Uterus (tissue), 2 donors: ENCODE results near the gene ASAP3.

Source experiments
- POLR2A ChIP-seq, 2 donors: fragments of 450-650 bp; IDR thresholded peaks; one replicate each; pipeline ENCODE4 v1.6.1; 2016; ENCODE audit warnings: antibody characterized with exemption in 2 of 2, mild to moderate bottlenecking in 1 of 2, moderate library complexity in 1 of 2
- TF ChIP-seq, protein P1 (sequence below), 4 experiments: fragments of 200-600 bp in 2 of 4; fragments of 450-650 bp in 2 of 4; sonication (generic) in 2 of 4; IDR thresholded peaks; one replicate each; pipeline ENCODE4 v1.5.1; 2016 to 2019; ENCODE audit warnings: antibody characterized with exemption in 4 of 4, mild to moderate bottlenecking in 2 of 4, moderate library complexity in 1 of 4

DNA sequence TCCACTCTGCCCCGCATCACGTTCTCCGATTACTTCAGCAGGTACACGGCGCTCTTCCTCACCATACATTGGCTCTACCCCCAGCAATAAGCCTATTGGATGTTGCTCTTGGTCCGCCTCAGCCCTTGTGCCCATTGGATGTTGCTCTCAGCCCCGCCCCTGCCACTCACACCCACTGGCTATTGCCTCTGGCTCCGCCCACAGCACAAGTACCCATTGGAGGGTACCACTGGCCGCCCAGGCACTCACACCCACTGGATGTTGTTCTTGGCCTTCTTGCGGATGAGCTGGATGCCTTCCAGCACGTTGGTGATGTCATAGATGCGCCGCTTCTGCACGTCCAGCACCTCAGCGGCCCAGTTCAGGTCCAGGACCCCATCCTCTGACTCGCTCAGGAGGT, 37.6 kb upstream of the ASAP3 start:
- TF ChIP-seq, protein P1, sequence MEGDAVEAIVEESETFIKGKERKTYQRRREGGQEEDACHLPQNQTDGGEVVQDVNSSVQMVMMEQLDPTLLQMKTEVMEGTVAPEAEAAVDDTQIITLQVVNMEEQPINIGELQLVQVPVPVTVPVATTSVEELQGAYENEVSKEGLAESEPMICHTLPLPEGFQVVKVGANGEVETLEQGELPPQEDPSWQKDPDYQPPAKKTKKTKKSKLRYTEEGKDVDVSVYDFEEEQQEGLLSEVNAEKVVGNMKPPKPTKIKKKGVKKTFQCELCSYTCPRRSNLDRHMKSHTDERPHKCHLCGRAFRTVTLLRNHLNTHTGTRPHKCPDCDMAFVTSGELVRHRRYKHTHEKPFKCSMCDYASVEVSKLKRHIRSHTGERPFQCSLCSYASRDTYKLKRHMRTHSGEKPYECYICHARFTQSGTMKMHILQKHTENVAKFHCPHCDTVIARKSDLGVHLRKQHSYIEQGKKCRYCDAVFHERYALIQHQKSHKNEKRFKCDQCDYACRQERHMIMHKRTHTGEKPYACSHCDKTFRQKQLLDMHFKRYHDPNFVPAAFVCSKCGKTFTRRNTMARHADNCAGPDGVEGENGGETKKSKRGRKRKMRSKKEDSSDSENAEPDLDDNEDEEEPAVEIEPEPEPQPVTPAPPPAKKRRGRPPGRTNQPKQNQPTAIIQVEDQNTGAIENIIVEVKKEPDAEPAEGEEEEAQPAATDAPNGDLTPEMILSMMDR (IDR thresholded peaks at IDR 0.05), result no peak
- no peak for TF ChIP-seq POLR2A (IDR thresholded peaks at IDR 0.05)
